Panc1 (cell line): ENCODE results near the gene FBXW7. TPM values are rescaled to one million over a fixed set of nuclear protein-coding genes. Genes with fewer than 3 reads are reported as not detected.

Experiments used
- ATAC-seq: fragments of 200-7000 bp; cut with Tn5 transposase; 2 replicates; pipeline ENCODE4 v1.9.1; 2020; ENCODE audit warnings: mild to moderate bottlenecking, moderate library complexity
- BruUV-seq: library from RNA; stranded (reverse); fragments of 400-500 nt; replicated peaks from 2 replicates; lab custom pipeline; 2021; lab: Mats Ljungman, UMichigan
- CTCF ChIA-PET: fragments of 300-600 bp; sonication (Branson Sonifier 250); formaldehyde crosslinking; loops from one replicate; lab custom pipeline; 2022; ENCODE audit warnings: antibody characterized with exemption; lab: Charles Lee
- POLR2A ChIA-PET: fragments of 300-600 bp; sonication (Branson Sonifier 250); formaldehyde crosslinking; loops from one replicate; lab custom pipeline; 2022; ENCODE audit warnings: antibody characterized with exemption; lab: Charles Lee
- DNase-seq: peaks from one replicate; pipeline ENCODE4 v3.0.0-alpha.2; 2010; ENCODE audit warnings: low read depth, low spot score
- H3K27ac ChIP-seq: 2 replicates; pipeline ENCODE4 v1.5.1; 2011; ENCODE audit warnings: mild to moderate bottlenecking, low read length, inconsistent platforms
- H3K27me3 ChIP-seq: fragments of 200-500 bp; sonication (Bioruptor generic); 2 replicates; pipeline ENCODE4 v1.6.0; 2014; ENCODE audit warnings: low read length, inconsistent platforms; ENCODE audit not compliant: control insufficient read depth, insufficient read depth
- H3K36me3 ChIP-seq: fragments of 200-500 bp; sonication (Bioruptor generic); 2 replicates; pipeline ENCODE4 v1.5.1; 2014; ENCODE audit warnings: inconsistent platforms, mild to moderate bottlenecking, low read length, moderate library complexity; ENCODE audit not compliant: control insufficient read depth, insufficient read depth
- H3K4me1 ChIP-seq: 2 replicates; pipeline ENCODE4 v1.5.1; 2011; ENCODE audit warnings: inconsistent platforms, mild to moderate bottlenecking, low read length, moderate library complexity; ENCODE audit not compliant: control insufficient read depth, insufficient read depth
- H3K4me3 ChIP-seq, 2 experiments: 2 replicates each; pipeline ENCODE4 v1.5.1; 2011 to 2012; ENCODE audit warnings: low read depth in 2 of 2, low read length in 2 of 2, mild to moderate bottlenecking in 2 of 2, inconsistent platforms in 1 of 2, moderate library complexity in 1 of 2
- H3K9me3 ChIP-seq: fragments of 200-500 bp; sonication (Bioruptor generic); 2 replicates; pipeline ENCODE4 v1.5.1; 2014; ENCODE audit warnings: low read depth, mild to moderate bottlenecking, inconsistent platforms, low read length, moderate library complexity; ENCODE audit not compliant: control insufficient read depth, insufficient read depth
- CTCF ChIP-seq: fragments of 450-650 bp; IDR thresholded peaks from 2 replicates; pipeline ENCODE4 v1.5.1; 2017; ENCODE audit warnings: mild to moderate bottlenecking
- POLR2AphosphoS5 ChIP-seq: IDR thresholded peaks from 2 replicates; pipeline ENCODE4 v1.6.1; 2012; ENCODE audit warnings: mild to moderate bottlenecking, low read depth, low read length, moderate library complexity
- REST ChIP-seq, 2 experiments: IDR thresholded peaks; 2 replicates each; pipeline ENCODE4 v1.6.1; 2011 to 2012; ENCODE audit warnings: low read depth in 2 of 2, control low read depth in 1 of 2, low read length in 1 of 2, mild to moderate bottlenecking in 1 of 2, moderate library complexity in 1 of 2; ENCODE audit not compliant: insufficient read depth in 1 of 2
- SIN3A ChIP-seq: IDR thresholded peaks from 2 replicates; pipeline ENCODE4 v1.6.1; 2012; ENCODE audit warnings: low read depth, mild to moderate bottlenecking, low read length, moderate library complexity, borderline replicate concordance; ENCODE audit not compliant: insufficient read depth
- TCF7L2 ChIP-seq: IDR thresholded peaks from 2 replicates; pipeline ENCODE4 v1.6.1; 2011; ENCODE audit warnings: mild to moderate bottlenecking, low read depth, low read length, inconsistent platforms
- in situ Hi-C: cut with HindIII; loops from 2 replicates; pipeline ENCODE4 v1.10.0; 2016; ENCODE audit warnings: low sequenced_read_pairs, low pct_unique_long_range_greater_than_20kb
- intact Hi-C: fragments of 100-400 bp; cut with micrococcal nuclease; formaldehyde crosslinking; loops from one replicate; pipeline ENCODE4 v1.10.0; 2022; ENCODE audit not compliant: unreplicated experiment
- total RNA-seq: library from RNA; stranded (reverse); gene quantifications from one replicate; pipeline ENCODE4 v1.2.1, GENCODE V29; 2021; ENCODE audit not compliant: unreplicated experiment

FBXW7 gene
- total RNA-seq, 1 experiment from 2014 or later, result 16.2 TPM

DNA sequence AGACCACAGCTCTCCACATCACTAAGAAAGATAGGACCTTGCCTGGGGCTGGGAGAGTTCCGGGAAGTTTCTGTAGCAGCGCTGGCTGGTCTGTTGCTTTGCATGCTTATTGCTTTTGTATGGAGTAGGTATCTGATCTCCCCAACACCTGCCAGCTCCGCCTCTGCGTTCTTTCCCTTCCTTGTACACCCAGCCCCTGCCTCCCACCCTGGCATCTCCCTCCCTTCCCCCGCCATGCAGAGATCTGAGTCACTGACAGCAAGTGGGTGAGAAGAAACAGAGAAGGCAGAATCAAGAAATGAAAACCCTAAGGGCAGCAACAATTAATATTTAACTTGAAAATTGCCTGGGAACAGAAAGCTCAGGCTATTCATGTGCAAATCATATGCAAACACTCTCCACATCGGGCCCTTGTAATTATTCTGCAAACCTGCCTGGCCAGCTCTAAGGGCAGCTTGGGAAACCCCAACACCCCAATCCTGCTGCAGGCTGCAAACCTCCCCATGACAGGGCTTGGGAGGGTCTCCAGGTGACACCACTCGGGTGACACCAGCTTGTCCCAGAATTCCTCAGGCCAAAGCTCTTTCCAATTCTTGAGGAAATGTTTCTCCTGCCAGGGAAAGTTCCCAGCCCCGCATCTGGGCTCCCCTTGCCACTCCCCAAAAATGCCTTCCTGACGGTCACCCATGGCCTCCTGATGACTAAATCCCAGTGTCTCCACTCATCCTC lies 257.2 kb downstream of the FBXW7 start:
- intact Hi-C loops (no loop called here), in situ Hi-C loops (no loop called here)
- POLR2A ChIA-PET, result interaction anchor here (0.6 kb wide), 1 partner anchor 62 kb away, joined by 6 read pairs; no protein-coding TSS in a partner anchor
- CTCF ChIA-PET, result interaction anchor here (0.6 kb wide), 1 partner anchor 73 kb away, joined by 3 read pairs; no protein-coding TSS in a partner anchor
- no peak for DNase-seq
- no TSS peak for BruUV-seq
- no peak for ATAC-seq
- Histone ChIP-seq H3K27ac (no peak overlapping the region), H3K36me3 (no peaks in the 10 kb centered on the region), H3K9me3 (no peaks in the 10 kb centered on the region), H3K4me3 (no peak overlapping the region), H3K4me1 (no peaks in the 10 kb centered on the region), H3K27me3 (no peaks in the 10 kb centered on the region)
- TF ChIP-seq SIN3A (no peak), REST (IDR thresholded peaks at IDR 0.05; ENCODE audit: insufficient read depth in 1 of 2, low read depth in 2 of 2, low read length in 1 of 2) (no peak), CTCF (no peak), POLR2AphosphoS5 (no peak), TCF7L2 (no peak)

GRCh38 chr4:152278172-152278504 lies 257.8 kb downstream of the FBXW7 start:
- CTCF ChIA-PET, result interaction anchor here (0.6 kb wide), 1 partner anchor 74 kb away, joined by 3 read pairs; no protein-coding TSS in a partner anchor

More at GRCh38 chr4:152278172-152278504, 257.8 kb downstream of the FBXW7 start:
- POLR2A ChIA-PET, result no interaction called here
- Histone ChIP-seq H3K9me3 (no peaks in the 10 kb centered on the region), H3K27ac (no peak overlapping the region), H3K4me3 (no peak overlapping the region), H3K27me3 (no peaks in the 10 kb centered on the region), H3K36me3 (no peaks in the 10 kb centered on the region), H3K4me1 (no peaks in the 10 kb centered on the region)
- intact Hi-C loops, result no loop called here
- in situ Hi-C loops, result no loop called here
- no peak for TF ChIP-seq SIN3A
- TF ChIP-seq CTCF, result no peak
- TF ChIP-seq TCF7L2, result no peak
- ATAC-seq, result no peak
- no peak for DNase-seq
- no TSS peak for BruUV-seq
